SK-N-DZ (cell line): ENCODE measurements around the gene DYTN. TPM values are rescaled to one million over a fixed set of nuclear protein-coding genes. Genes with fewer than 3 reads are reported as not detected.
"Not testable (repeated sequence)": the region's sequence is repeated elsewhere in the genome, so short reads cannot be mapped to it uniquely, and the experiment has no call there.

ENCODE experiments used
- DNase-seq: peaks from one replicate; pipeline ENCODE4 v3.0.0-alpha.2; 2015; ENCODE audit warnings: low spot score
- polyA plus RNA-seq, 2 experiments: library from polyadenylated mRNA; depleted of rRNA; stranded (reverse); fragments of >200 nt; gene quantifications; 2 replicates each; pipeline ENCODE4 v1.2.3, GENCODE V29; 2014

The DYTN gene, protein sequence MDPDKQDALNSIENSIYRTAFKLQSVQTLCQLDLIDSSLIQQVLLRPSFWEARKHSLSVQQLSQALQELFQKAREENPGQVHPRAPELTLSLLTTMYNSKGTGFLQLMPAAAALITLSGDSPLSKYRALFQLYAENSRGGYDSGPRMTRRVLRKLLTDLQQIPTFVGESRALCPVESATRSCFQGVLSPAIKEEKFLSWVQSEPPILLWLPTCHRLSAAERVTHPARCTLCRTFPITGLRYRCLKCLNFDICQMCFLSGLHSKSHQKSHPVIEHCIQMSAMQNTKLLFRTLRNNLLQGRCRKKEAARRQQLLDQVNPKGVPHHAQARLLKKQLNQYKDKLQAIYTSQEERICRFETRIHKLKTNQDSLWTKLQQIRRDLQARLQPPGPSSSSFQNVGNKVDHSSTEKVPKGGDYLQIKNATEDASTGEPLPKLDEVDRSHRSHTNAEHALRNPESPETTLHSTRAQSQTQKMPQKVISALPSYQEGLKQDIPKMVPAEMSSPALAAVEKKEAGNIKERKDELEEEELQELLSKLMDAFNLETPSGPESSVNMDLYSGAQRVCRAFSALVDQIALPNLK
- 0.51 and 0.78 TPM in 2 replicates for polyA plus RNA-seq (2014; cell fraction: cytosol; rRNA removed)
- polyA plus RNA-seq (2014; cell fraction: nucleus; rRNA removed), result 0.07 and 0.79 TPM in 2 replicates

DNA sequence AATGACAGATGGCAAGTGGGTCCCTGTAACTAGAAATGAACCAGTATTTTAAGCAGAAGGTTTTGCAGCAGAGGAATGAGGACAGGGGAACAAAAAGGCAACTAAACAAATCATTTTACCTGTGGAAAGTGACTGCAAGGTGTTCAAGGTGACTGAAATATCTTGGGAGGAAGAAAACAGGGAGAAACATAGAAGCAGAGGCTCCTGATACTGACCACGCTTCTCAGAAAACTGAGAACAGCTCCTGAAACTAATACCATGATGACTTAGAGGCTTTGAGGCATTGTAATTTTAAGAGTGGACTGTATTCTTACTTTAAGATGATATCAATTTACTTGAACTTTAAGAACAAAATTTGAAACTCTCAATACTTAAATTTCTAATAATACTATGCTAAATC is at the start of gene DYTN:
TSS of gene DYTN (minus strand) at position 101 of the 400 bp plus-strand sequence. CDS start 117 bp downstream, outside the sequence.
- no peak for DNase-seq

DNA sequence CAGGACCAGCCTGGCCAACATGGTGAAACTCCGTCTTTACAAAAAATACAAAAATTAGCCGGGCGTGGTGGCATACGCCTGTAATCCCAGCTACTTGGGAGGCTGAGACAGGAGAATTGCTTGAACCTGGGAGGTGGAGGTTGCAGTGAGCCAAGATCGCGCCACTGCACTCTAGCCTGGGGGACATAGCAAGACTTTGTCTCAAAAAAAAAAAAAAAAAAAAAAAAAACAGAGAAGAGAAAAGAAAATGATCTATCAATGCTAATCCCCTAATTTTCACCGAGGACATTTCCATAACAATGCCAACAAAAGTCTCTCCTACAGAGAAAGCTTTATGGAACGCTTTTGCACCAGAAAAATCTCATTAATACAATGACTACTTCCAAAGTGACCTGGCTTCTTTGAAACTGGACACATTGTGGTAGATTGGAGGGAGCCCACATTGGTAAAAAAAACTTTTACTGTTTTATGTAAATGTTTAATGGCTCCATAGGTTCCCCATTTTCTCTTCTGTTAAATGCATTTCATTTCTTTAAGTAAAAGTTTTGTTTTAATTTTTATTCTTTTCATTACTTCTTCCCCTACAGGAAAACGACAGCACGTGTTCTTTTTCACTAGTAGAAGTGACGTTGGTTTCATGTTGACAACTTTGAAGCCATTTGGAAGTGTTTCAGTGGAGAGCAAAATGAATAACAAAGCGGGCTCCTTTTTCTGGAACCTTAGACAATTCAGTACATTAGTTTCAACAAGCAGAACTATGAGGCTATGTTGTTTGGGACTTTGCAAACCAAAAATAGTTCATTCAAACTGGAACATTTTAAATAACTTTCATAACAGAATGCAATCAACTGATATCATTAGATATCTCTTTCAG is 48.1 kb upstream of the DYTN start:
- DNase-seq, result no peak

DNA sequence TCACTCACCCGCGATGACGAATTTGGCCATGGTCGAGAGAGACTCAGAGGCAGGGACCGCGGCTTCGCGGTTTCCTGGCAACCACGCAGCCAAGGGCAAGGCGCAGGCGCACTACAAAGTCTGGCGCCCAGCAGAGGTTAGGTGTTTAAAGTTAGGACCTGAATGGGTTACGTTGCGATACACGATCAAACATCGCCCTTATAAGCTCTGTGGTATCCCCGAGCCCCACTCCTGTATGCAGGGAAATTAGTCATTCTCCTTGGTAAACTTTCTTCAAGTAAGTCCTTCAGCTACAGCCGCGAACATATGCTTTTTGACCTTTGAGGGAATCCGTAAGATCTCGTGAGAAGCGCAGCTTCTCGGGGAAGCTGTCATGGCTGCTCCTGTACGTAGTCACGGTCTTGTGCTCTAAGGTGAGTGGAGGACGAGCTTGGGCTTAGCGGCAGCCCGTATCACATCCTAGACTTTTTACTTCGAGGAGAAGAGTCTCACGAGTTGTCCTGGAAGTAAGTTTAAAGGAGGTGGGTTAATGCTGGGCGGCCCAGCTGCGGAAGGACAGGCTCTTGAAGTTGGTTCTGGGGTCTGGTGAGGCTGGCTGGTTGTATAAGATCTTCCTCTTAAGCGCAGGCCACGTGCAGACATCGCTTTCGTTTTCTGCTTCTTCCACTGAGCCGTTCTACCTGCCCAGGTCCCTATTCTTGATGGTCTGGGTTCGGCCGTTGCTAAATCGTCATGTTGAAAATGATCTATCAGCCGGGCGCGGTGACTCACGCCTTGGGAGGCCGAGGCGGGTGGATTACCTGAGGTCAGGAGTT is 47.3 kb upstream of the DYTN start, which contains the start of the genes FASTKD2 and MDH1B:
TSS of gene FASTKD2 (plus strand) at position 365 of the 815 bp plus-strand sequence. CDS start 1,088 bp downstream, outside the sequence.
TSS of gene MDH1B (minus strand) at position 87 of the 815 bp plus-strand sequence. CDS start at position 30, 57 bp downstream.
- DNase-seq, result peak; percentile 91

DNA sequence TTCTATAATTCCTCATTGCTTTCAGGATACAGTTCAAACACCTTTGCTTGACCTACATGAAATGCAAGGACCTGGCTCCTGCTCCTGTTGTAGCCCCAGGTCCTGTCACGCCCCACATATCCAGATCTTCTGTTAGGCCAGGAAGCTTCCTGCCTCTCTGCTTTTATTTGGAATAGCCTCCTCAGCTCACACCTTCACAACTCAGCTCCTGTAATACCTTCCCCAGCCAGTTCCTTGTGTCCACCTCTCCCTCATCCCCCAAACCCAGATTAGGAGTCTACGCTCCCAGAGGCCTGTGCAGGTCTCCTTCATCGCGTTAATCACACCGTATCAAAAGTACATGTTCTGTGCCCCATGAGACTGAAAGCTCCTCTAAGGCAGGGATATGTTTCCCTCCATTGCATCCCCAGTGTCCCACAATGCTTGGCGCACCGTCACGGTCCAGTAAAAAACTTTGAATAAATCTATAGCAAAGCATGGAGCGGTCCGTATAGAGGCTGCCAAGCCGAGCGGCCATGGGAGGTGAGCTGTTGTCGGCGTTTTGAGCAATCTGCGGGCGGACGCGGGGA is 46.6 kb upstream of the DYTN start:
- no peak for DNase-seq

DNA sequence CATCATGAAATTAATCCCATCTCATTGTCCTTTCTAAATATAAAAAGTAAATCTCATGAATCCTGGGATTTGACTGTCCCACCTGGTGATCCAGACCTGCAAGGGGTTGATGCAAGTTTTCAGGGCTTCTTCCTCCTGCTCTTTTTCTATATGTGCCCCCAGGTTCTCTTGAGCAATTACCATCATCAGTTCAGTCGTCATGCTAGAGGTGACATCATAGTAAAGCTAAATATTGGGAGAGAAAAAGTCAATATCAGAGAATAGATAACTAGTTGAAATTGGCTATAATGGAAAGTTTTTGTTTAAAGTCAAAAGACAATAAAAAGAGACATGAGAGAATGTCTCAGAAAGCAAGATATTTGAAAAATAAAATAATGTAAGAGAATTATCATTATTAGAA is 38.6 kb upstream of the DYTN start:
- no peak for DNase-seq

DNA sequence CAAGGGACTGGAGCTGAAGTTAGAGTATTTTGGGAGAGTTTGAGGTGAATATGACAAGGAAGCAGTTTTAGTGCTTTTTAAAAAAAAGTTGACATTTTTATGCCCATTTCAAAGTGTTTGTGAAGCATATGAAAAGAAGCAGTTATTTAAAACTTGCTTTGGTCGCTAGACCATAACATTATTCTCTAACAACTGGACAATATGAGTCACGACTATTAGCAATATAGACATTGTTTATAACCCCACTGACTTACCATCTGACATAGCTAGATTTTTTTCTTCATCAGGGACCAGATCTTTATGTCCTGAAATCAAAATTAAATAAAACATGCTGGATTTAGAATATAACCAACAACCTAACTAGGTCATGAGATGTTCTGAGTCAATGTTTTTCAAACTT is 22.6 kb upstream of the DYTN start:
- no peak for DNase-seq

DNA sequence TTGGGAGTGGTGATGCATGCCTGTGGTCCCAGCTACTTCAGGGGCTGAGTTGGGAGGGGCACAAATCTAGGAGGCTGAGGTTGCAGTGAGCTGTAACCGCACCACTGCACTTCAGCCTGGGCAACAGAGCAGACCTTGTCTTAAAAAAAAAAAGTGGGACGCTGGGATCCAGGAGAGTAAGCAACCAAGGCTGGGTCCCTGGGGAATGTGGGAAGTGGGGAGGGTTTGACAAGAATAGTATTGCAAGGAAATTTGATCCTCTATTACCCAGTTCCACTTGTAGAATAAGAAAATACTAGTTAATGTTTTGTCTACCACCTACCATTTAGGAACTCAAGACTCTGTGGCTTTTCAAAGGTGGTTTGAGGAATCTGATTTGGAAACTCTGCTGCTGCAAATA is 21.1 kb upstream of the DYTN start:
- DNase-seq, result no peak

DNA sequence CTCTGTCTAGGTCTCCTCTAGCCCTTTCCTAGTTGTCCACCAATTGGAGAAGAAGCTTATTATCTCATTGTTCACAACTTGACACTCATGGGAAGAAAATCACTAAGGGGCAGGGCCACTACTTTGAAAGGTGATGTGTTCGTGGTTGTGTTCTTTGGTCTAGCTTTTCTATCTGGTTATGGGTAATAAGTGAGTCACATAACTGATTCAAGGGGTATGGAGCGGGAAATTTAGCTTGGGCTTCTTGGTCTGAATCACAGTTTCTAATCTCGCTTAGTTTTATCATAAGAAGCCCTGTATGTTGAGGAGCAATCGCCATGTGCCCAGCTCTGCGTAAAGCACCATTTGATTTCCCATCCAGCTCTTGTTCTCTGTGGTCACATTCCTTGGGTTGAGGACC is 18.7 kb upstream of the DYTN start:
- DNase-seq, result no peak

DNA sequence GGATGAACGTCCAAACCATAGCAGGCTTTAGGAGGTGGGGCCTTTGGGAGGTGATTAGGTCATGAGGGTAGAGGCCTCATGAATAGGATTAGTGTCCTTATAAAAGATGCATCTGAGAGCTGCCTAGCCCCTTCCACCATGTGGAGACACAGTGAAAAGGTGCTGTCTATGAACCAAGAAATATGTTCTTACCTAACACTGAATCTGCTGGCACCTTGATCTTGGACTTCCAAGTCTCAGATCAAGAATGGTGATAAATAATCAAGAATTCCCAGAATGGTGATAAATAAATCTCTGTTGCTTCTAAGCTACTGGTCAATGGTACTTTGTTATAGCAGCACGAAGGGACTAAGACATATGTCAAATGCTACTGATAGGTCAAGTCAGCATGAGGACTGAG is 15.1 kb upstream of the DYTN start:
- DNase-seq, result no peak

DNA sequence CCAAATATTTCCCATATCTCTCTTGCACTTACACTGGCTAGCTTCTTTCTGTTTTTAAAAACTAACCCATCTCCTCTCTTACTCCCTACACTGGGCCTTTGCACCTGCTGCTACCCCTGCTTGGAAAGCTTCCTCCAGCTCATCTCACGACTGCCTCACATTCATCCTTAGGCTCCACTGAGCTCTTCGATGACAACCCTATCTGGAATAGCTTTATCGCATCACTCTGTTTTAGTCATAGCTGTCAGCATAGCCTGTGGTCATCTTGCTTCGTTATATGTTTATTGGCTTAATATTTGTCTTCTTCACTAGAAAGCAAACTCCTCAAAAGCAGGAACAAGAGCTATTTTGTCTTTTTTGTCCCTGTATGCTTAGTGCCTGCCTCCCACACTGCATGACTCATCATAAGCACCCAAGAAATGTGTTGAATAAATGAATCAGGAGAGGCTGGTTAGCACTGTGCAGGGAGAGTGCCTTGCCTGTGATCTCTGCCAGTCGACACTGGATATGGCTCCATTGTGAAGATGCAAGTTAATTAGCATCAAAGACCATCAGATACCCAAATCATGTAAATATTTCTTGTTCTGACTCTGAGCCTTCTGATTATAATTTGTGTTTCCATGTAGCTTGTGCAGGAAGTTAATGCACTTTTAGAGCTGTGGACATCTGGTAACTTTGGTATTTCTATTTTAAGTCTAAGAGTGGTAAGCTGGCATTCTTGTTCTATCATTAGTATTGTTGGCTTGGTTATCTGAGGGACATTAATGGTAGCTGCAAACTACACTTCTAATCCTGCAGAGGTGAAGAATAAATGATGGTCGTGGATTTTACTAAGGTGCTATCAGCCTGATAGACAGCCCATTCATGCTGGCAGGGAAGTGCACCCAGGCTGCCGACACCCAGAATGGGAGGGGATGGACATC is 10.3 kb upstream of the DYTN start:
- no peak for DNase-seq

DNA sequence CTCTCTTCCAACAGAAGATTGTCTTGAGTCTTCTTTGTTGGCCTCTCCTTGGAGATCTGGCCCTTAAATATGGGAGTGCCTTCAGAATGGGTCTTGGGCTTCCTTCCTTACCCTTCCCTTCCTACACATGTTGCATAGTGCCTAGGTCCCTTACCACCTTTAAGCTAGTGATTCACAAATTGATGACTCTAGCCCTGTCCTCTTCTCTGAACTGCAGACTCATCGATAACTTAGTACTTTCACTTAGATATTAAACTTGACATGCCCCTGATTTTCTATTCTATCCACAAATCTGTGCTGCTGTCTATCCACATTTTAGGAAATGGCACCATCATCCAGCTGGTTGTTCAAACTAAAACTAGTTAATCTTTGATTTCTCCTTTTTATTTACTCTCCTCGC is 9.1 kb upstream of the DYTN start:
- DNase-seq, result no peak

DNA sequence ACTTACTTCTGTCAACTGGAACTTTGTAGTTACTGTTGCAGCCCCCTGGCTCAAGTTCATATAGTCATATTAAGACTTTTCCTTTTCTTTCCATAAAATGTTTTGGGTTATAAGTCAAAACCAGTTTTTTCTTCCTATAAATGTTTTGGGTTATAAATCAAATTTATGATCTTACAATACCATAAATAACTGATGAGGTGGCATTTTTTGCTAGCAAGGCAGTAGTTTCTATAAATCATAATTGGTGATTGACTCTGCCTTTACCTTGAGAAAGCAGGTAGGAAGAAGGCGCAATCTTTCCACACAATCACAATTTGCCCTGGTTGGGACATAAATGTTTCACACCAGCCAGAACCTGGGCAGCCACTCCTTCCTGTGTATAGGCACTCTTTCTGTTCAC is 5.1 kb upstream of the DYTN start:
- no peak for DNase-seq

DNA sequence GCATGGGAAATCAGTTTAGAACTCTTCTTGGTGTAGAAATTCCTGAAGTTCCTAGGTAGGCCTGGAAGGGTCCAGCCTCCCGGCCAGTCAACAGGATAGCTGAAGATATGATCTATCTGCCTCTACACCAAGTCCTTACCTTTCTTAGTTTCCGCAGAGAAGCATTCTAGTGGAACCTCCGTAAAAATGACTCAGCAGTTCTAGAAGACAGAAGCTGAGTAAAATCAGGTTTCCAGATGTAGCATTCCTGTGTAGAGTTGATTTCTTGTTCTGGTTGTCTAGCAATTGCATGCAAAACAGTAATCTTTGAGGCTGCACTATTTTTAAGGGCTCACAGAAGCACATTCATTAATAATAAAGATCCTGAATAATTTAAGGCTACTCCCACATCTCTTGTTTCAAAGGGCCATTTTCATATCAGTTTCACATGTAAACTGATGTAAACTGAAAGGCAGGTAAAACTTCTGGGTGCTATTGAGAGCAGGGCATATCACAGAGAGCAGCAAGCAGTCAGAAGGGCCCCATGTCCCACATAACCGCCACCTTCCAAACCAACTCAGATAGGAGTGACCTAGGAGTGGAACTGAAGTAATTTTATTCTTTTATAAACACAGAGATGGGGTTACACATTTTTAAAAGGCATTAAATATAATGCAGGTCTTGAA is 3.2 kb upstream of the DYTN start:
- DNase-seq, result no peak

DNA sequence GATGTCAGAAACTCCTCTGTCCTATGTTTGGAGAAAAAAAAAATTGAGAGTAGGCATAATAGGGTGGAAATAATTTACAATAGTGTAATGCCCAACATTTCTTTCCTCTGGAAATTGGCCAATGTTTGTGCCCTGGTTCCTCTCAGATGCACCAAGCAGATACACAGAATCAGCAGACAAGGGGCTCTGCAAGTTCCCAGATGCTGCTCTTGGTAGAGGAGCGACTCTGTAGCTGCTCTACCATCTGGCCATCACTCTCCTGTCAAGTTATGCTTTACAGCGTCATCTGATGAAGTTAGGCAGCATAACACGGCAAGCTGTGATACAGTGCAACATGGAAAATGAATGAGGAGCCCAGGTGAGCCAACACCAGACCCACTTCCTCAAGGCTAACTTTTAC is 1.6 kb downstream of the DYTN start:
- peak; percentile 40 for DNase-seq

DNA sequence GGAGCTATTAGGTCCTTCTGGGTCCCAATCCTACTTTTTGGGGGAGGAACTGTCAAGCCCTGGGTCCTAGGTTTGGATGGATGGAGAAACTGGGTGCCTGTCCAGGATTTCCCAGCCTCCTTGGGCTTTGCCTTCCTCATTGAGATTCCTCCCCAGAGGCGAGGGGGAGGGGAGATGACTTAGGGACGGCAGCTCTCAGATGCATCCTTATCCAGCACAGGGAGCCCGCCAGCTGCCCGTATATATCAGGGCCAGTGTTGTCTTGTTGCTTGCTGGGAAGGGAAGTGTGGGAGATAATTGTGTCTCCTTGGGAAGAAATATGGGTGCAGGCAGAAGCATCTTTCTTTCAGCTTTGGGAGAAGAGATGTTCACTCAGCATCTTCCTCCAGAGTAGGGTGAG is 3.0 kb downstream of the DYTN start:
- not testable (repeated sequence) for DNase-seq

DNA sequence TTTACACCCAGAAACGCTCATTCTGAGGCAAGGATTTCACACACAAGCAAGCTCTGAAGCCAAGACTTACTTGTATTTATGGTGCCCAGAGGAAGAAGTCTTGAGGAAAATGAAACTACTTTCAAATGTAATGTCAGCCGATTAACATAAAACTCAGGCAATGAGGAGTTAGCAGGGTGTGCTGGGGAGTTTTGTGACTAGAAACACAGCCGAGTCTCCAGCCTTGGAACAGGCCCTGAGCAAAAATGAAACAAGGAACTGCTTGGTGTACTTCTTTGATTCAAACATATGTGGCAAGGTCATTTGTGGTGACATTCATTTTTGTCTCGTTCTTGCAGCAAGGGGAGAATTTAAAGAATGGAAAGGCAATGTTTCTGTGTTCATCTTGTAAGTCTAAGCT is 4.5 kb downstream of the DYTN start:
- no peak for DNase-seq

DNA sequence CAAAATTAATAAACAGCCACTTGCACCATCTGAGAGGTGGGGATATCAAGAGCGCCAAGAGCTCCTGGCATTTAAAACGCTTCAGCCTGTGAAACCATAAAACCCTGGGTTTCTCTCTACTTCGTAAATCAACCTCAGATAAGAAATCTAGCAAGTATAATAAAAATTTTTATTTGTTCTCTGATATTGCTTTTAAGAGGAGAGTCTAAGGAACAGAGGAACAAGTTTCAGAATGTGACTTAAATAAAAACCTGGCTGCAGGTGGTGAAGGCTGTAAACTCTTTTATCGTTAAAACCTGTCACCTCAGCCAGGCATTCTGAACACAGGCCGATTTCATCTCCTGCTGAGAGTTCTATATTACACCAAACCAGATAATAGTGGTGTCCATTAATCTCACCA is 9.9 kb downstream of the DYTN start:
- no peak for DNase-seq

DNA sequence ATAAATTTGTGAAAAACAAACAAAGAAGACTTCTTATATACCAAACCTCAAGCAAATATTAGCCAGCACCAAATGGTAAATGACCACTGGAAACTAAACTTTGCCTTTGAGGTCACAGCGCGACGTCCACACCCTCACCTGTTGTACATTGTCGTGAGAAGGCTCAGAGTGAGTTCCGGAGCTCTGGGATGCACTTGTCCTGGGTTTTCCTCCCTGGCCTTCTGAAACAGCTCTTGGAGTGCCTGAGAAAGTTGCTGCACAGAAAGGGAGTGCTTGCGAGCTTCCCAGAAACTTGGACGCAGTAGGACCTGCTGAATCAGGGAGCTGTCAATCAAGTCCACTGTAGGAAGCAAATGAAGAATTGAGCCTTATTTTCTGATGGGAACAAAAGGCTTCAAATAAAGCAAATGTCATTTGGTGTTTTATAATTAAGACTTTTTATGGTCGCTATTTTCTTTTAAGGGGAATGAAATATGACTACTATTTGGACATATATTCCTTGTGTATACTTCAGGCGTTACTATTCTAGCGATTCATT is 11.0 kb downstream of the DYTN start:
- DNase-seq, result no peak
